Tibial nerve (tissue), 4 donors: ENCODE data around the gene DPH1. TPM values are rescaled to one million over a fixed set of nuclear protein-coding genes. Genes with fewer than 3 reads are reported as not detected.

Experiments used
- DNase-seq, 2 donors: peaks; one replicate each; pipeline ENCODE4 v3.0.0-alpha.2; 2019; ENCODE audit warnings: low spot score in 2 of 2
- H3K27ac ChIP-seq, 4 donors: fragments of 200-600 bp; sonication (generic) in 3 of 4; one replicate each; pipeline ENCODE4 v1.5.1; 2017 to 2019; ENCODE audit warnings: mild to moderate bottlenecking in 1 of 4
- H3K27me3 ChIP-seq, 2 donors: fragments of 200-600 bp; sonication (generic) in 1 of 2; one replicate each; pipeline versions ENCODE4 v1.5.1 to v1.6.0; 2017 to 2019
- H3K36me3 ChIP-seq, 3 donors: fragments of 200-600 bp; sonication (generic); one replicate each; pipeline ENCODE4 v1.5.1; 2018 to 2019
- H3K4me1 ChIP-seq, 4 donors: fragments of 200-600 bp; sonication (generic) in 3 of 4; one replicate each; pipeline ENCODE4 v1.5.1; 2017 to 2019
- H3K4me3 ChIP-seq, 4 donors: fragments of 200-600 bp; sonication (generic) in 3 of 4; one replicate each; pipeline ENCODE4 v1.5.1; 2017 to 2019; ENCODE audit warnings: mild to moderate bottlenecking in 1 of 4, moderate library complexity in 1 of 4
- H3K9me3 ChIP-seq, 4 donors: fragments of 200-600 bp; sonication (generic) in 3 of 4; one replicate each; pipeline ENCODE4 v1.5.1; 2017 to 2019
- EP300 ChIP-seq, 2 donors: sonication (generic); formaldehyde crosslinking; IDR thresholded peaks; one replicate each; pipeline ENCODE4 v1.6.1; 2017; ENCODE audit warnings: antibody characterized with exemption in 2 of 2, mild to moderate bottlenecking in 1 of 2
- POLR2A ChIP-seq, 2 donors: fragments of 450-650 bp; IDR thresholded peaks; one replicate each; pipeline ENCODE4 v1.6.1; 2017; ENCODE audit warnings: antibody characterized with exemption in 2 of 2, mild to moderate bottlenecking in 2 of 2, moderate library complexity in 2 of 2
- WGBS, 2 donors: methylation state at CpG; one replicate each; pipeline ENCODE4 v1.1.5; 2018; 5-methylcytosine and 5-hydroxymethylcytosine counted together
- total RNA-seq, 4 donors: library from RNA; depleted of rRNA; stranded (reverse); fragments of >200 nt; gene quantifications; one replicate each; pipeline ENCODE4 v1.1.0, GENCODE V29; 2016
- TF ChIP-seq, protein P1 (sequence below), 5 experiments: fragments of 200-600 bp in 3 of 5; fragments of 450-650 bp in 2 of 5; sonication (generic) in 3 of 5; IDR thresholded peaks; one replicate each; pipeline ENCODE4 v1.5.1; 2016 to 2019; ENCODE audit warnings: antibody characterized with exemption in 5 of 5, mild to moderate bottlenecking in 3 of 5, moderate library complexity in 2 of 5

Gene DPH1
- total RNA-seq, 4 donors from 2014 or later: 56.3 to 137 (median 63.9) TPM

DNA sequence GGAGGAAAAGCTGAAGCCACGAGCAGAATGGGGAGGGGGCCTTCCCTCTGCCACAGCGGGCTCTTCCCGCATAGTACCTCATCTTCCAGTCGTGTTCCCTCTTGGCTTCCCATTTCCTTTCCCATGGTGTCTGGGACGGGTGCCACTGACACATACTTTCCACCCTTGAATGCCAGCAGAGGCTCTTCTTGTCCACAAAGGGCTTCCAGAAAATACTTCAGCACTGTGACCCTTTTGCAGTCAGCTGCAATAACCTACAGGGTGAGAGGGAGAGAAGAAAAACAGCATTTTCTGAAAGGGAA is 55.6 kb downstream of the DPH1 start:
- 37 to 44% methylated on average over 5 of the region's 5 CpGs for WGBS, 2 donors
- H3K27me3 ChIP-seq: no peaks in the 10 kb centered on the region
- peak overlapping the region; percentile 12 to 88 (median 83) for H3K27ac ChIP-seq
- peak in 1 of 2 donors; percentile 73 for DNase-seq
- H3K4me1 ChIP-seq: peaks cover 0 to 89% (median 68%) of the 10 kb centered on the region in 4 donors
- H3K9me3 ChIP-seq: no peaks in the 10 kb centered on the region
- peak in 1 of 2 donors; percentile 82 for TF ChIP-seq EP300 (IDR thresholded peaks at IDR 0.05)
- TF ChIP-seq, protein P1, sequence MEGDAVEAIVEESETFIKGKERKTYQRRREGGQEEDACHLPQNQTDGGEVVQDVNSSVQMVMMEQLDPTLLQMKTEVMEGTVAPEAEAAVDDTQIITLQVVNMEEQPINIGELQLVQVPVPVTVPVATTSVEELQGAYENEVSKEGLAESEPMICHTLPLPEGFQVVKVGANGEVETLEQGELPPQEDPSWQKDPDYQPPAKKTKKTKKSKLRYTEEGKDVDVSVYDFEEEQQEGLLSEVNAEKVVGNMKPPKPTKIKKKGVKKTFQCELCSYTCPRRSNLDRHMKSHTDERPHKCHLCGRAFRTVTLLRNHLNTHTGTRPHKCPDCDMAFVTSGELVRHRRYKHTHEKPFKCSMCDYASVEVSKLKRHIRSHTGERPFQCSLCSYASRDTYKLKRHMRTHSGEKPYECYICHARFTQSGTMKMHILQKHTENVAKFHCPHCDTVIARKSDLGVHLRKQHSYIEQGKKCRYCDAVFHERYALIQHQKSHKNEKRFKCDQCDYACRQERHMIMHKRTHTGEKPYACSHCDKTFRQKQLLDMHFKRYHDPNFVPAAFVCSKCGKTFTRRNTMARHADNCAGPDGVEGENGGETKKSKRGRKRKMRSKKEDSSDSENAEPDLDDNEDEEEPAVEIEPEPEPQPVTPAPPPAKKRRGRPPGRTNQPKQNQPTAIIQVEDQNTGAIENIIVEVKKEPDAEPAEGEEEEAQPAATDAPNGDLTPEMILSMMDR (IDR thresholded peaks at IDR 0.05): no peak
- no peak overlapping the region for H3K4me3 ChIP-seq
- H3K36me3 ChIP-seq: peaks cover 0 to 28% (median 0%) of the 10 kb centered on the region in 3 donors

DNA sequence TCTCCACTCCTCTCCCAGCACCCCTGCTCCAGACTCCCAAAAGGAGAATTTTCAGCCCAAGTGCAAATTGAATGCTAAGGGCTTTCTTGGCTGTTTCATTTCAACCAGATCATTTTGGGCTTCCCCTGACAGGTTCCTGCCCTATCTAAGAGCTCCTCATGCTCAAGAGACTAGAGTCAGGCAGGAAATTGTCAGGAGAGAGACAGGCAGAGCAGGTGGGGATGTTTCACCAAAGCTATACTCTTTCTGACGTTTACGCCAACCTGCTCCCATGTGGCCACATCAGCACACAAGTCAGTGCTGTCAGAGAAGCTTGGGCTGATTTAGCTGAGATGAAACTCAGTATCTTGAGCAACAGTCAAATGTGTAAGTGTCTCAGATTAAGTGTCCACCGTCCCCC is 56.4 kb downstream of the DPH1 start:
- Histone ChIP-seq H3K36me3 (peaks cover 0 to 20% (median 0%) of the 10 kb centered on the region in 3 donors), H3K4me3 (no peak overlapping the region), H3K9me3 (no peaks in the 10 kb centered on the region), H3K27me3 (no peaks in the 10 kb centered on the region), H3K27ac (peak overlapping the region; percentile 12 to 88 (median 83)), H3K4me1 (peaks cover 0 to 96% (median 72%) of the 10 kb centered on the region in 4 donors)
- TF ChIP-seq, protein P1 (IDR thresholded peaks at IDR 0.05): no peak
- TF ChIP-seq POLR2A (IDR thresholded peaks at IDR 0.05): no peak
- TF ChIP-seq EP300 (IDR thresholded peaks at IDR 0.05): no peak
- DNase-seq: no peak
- 71 to 73% methylated on average over 3 of the region's 3 CpGs for WGBS, 2 donors

- TF ChIP-seq EP300 (IDR thresholded peaks at IDR 0.05): peak in 1 of 2 donors; percentile 72
- TF ChIP-seq POLR2A (IDR thresholded peaks at IDR 0.05): no peak
- Histone ChIP-seq H3K9me3 (no peaks in the 10 kb centered on the region), H3K4me3 (no peak overlapping the region), H3K36me3 (peaks cover 0 to 6% (median 0%) of the 10 kb centered on the region in 3 donors), H3K4me1 (peaks cover 0 to 92% (median 70%) of the 10 kb centered on the region in 4 donors), H3K27ac (peak overlapping the region in 3 of 4 donors; percentile 80 to 88 (median 86)), H3K27me3 (no peaks in the 10 kb centered on the region)
- no peak for DNase-seq
- 44 to 52% methylated on average over 10 of the region's 10 CpGs for WGBS, 2 donors
These were observed 57.8 kb downstream of the DPH1 start for GRCh38 chr17:2087597-2088211.

DNA sequence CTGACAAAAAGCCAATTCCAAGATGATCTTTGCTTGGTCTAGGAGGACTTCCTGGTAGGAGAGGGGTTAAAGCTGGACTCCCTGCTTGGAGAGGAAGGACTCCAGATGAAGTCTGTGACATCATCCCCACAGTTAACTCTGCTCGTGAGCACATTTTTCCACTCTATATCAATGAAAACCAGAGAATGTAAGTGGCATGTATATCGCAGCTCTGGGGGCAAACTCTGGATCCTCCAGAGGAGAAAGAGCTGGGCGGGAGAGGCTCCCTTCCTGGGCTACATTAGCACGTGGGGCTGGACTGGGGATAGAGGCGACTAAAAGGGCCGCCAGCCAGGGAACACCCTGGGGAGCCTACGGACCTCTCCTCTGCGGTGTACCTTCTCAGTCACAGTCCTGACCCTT is 59.1 kb downstream of the DPH1 start:
- Histone ChIP-seq H3K27ac (peak overlapping the region; percentile 57 to 87 (median 84)), H3K4me1 (peaks cover 0 to 79% (median 61%) of the 10 kb centered on the region in 4 donors)
- 8 to 15% methylated on average over 8 of the region's 8 CpGs for WGBS, 2 donors

DNA sequence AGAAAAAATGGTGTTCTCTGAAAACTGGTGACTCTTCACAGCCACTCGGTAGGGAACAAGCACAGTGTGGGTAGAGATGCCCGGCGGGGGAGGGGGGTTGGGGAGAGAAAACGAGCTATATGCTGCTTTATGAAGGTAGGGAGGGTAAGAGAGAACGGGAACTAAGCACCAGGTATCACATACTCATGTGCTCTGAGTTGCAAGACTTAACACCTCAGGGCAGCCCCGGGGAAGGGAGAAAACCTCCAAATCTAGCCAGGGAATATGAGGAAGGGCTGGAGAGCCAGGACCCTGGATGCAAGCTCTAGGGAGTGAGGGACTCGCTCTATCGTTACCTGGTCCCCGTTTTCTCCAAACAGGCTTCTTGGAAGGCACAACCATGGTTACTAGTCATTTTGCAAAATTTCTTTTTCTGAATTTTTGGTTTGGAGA is 60.3 kb downstream of the DPH1 start:
- DNase-seq: no peak

More for the DNA sequence above, 59.1 kb downstream of the DPH1 start:
- TF ChIP-seq POLR2A (IDR thresholded peaks at IDR 0.05): no peak
- TF ChIP-seq EP300 (IDR thresholded peaks at IDR 0.05): no peak
- TF ChIP-seq, protein P1 (IDR thresholded peaks at IDR 0.05): no peak
- Histone ChIP-seq H3K36me3 (no peaks in the 10 kb centered on the region), H3K9me3 (no peaks in the 10 kb centered on the region), H3K4me3 (peak overlapping the region in 3 of 4 donors; percentile 30 to 43 (median 41)), H3K27me3 (no peaks in the 10 kb centered on the region)
- DNase-seq: no peak

More for the DNA sequence above, 60.3 kb downstream of the DPH1 start:
- 49 to 56% methylated on average over 9 of the region's 9 CpGs for WGBS, 2 donors
- Histone ChIP-seq H3K27ac (peak overlapping the region; percentile 57 to 87 (median 84)), H3K36me3 (no peaks in the 10 kb centered on the region), H3K4me1 (peaks cover 0 to 73% (median 52%) of the 10 kb centered on the region in 4 donors), H3K4me3 (peak overlapping the region in 2 of 4 donors; percentile 41 to 43), H3K9me3 (no peaks in the 10 kb centered on the region), H3K27me3 (no peaks in the 10 kb centered on the region)
- no peak for TF ChIP-seq EP300 (IDR thresholded peaks at IDR 0.05)
- TF ChIP-seq, protein P1 (IDR thresholded peaks at IDR 0.05): no peak
